ENCODE data around the gene DNAI7. TPM values are rescaled to one million over a fixed set of nuclear protein-coding genes. Genes with fewer than 3 reads are reported as not detected.

DNAI7 gene
- total RNA-seq, 1 donor from 2014 or later: 0.23 TPM

DNA sequence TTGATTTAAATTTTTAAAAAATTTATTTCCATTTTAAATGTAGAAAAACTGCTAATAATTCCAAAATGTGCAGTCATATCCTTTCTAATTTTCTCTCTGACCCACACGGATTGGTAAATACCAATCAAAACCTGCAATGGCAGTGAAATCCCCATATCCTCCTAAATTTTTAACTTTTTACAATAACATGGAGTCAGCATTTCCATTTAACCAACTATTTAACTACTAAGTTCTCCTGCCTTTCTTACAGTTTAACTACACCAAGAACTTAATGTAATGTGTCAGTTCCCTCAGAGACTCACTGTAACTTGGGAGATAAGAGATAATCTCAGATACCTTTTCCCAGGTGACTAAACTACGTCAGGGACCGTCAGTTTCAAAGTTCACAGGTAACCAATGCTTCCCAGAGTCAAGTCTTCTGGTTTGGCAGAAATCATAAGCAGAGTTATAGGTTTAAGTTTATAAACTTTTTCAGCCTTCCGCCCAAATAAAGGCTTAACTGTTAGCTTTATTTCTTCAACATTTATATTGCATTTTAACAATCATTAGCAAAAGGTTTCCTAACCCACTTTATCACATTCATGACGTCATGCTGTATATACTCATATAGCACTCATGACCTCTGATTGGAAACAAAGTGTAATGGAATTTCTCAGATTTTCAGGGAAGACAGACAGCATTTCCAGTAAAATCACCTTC is 48.2 kb upstream of the DNAI7 start:
- no peaks in the 10 kb centered on the region for H3K9me3 ChIP-seq (ENCODE audit: insufficient read depth, low read depth, low read length)
- TF ChIP-seq EZH2 (IDR thresholded peaks at IDR 0.05; ENCODE audit: insufficient read depth, low read length): no peak
- TF ChIP-seq, protein P1, sequence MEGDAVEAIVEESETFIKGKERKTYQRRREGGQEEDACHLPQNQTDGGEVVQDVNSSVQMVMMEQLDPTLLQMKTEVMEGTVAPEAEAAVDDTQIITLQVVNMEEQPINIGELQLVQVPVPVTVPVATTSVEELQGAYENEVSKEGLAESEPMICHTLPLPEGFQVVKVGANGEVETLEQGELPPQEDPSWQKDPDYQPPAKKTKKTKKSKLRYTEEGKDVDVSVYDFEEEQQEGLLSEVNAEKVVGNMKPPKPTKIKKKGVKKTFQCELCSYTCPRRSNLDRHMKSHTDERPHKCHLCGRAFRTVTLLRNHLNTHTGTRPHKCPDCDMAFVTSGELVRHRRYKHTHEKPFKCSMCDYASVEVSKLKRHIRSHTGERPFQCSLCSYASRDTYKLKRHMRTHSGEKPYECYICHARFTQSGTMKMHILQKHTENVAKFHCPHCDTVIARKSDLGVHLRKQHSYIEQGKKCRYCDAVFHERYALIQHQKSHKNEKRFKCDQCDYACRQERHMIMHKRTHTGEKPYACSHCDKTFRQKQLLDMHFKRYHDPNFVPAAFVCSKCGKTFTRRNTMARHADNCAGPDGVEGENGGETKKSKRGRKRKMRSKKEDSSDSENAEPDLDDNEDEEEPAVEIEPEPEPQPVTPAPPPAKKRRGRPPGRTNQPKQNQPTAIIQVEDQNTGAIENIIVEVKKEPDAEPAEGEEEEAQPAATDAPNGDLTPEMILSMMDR (IDR thresholded peaks at IDR 0.05; ENCODE audit: insufficient read depth, low read depth, low read length): no peak
- Mint-ChIP-seq H3K36me3 (ENCODE audit: low read depth, unreplicated experiment) (peaks cover 3% of the 10 kb centered on the region), H3K27me3 (ENCODE audit: low read depth, unreplicated experiment) (no peaks in the 10 kb centered on the region), H3K4me1 (ENCODE audit: low read depth, unreplicated experiment) (peaks cover 4% of the 10 kb centered on the region), H3K27ac (ENCODE audit: unreplicated experiment) (no peak overlapping the region), H3K9me3 (ENCODE audit: unreplicated experiment) (no peaks in the 10 kb centered on the region), H3K4me3 (ENCODE audit: unreplicated experiment) (no peak overlapping the region)
- no peak overlapping the region for H2AFZ ChIP-seq (ENCODE audit: low read depth, low read length)
- FAIRE-seq (no peak), DNase-seq (ENCODE audit: low read depth) (peak; percentile 25)
- no peak overlapping the region for H3K4me2 ChIP-seq (ENCODE audit: low read length)
- H3K36me3 ChIP-seq (ENCODE audit: insufficient read depth, low read length): peaks cover 10% of the 10 kb centered on the region
- H3K4me3 ChIP-seq (ENCODE audit: insufficient read depth, low read depth, low read length): no peak overlapping the region
- peaks cover 32% of the 10 kb centered on the region for H4K20me1 ChIP-seq (ENCODE audit: insufficient read depth, low read length)
- H3K79me2 ChIP-seq (ENCODE audit: insufficient read depth, low read length): peaks cover 80% of the 10 kb centered on the region
- no peak overlapping the region for H3K27ac ChIP-seq (ENCODE audit: low read depth, low read length)
- no peaks in the 10 kb centered on the region for H3K4me1 ChIP-seq (ENCODE audit: insufficient read depth, low read length)
- H3K27me3 ChIP-seq (ENCODE audit: insufficient read depth, low read length): no peaks in the 10 kb centered on the region
- H3K9ac ChIP-seq (ENCODE audit: low read length): no peak overlapping the region

DNA sequence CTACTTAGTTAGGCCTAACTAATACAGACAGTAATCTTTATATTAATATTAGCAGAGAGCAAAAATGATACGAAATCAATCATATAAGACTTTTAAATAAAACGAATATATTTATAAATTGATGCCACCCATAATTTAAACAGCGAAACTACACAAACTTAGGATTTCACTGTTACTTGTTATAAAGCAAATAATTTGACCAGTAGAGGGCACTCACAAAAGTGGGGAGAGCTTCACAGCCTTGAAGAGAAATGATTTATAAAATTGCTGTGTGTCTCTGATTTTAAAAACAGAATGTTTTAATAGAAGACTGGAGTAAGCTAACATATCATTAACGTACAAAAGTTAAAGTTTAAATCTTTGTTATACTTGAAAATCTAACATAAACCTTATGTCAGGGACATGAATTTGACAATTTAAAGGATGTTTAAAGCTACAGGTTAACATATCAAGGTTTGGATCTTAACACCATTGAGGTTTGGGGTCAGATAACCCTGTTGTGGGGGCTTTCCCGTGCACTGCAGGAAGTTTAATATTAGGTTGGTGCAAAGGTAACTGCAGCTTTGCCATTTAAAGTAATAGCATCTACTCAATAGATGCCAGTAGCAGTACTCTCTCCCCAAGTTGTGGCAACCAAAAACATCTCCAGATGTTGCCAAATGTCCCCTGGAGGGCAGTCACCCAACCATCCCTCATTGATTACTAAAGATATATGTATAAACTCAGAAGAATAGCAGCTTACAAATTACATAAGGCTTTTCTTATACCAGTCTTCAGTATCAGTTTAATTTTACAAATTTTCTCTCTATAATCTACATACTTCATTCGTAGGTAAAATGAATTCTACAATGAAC is 46.4 kb upstream of the DNAI7 start:
- Histone ChIP-seq H3K27ac (ENCODE audit: low read depth, low read length) (no peak overlapping the region), H3K36me3 (ENCODE audit: insufficient read depth, low read length) (peaks cover 10% of the 10 kb centered on the region), H3K9ac (ENCODE audit: low read length) (no peak overlapping the region), H3K4me2 (ENCODE audit: low read length) (no peak overlapping the region), H3K79me2 (ENCODE audit: insufficient read depth, low read length) (peaks cover 79% of the 10 kb centered on the region), H3K27me3 (ENCODE audit: insufficient read depth, low read length) (no peaks in the 10 kb centered on the region), H2AFZ (ENCODE audit: low read depth, low read length) (no peak overlapping the region), H4K20me1 (ENCODE audit: insufficient read depth, low read length) (peaks cover 34% of the 10 kb centered on the region), H3K4me1 (ENCODE audit: insufficient read depth, low read length) (peaks cover 2% of the 10 kb centered on the region), H3K4me3 (ENCODE audit: insufficient read depth, low read depth, low read length) (no peak overlapping the region), H3K9me3 (ENCODE audit: insufficient read depth, low read depth, low read length) (no peaks in the 10 kb centered on the region)
- H3K27ac Mint-ChIP-seq (ENCODE audit: unreplicated experiment): no peak overlapping the region
- H3K27me3 Mint-ChIP-seq (ENCODE audit: low read depth, unreplicated experiment): no peaks in the 10 kb centered on the region
- TF ChIP-seq EZH2 (IDR thresholded peaks at IDR 0.05; ENCODE audit: insufficient read depth, low read length): no peak
- TF ChIP-seq, protein P1 (IDR thresholded peaks at IDR 0.05; ENCODE audit: insufficient read depth, low read depth, low read length): peak; percentile 52
- H3K4me3 Mint-ChIP-seq (ENCODE audit: unreplicated experiment): no peak overlapping the region
- no peaks in the 10 kb centered on the region for H3K9me3 Mint-ChIP-seq (ENCODE audit: unreplicated experiment)
- peaks cover 8% of the 10 kb centered on the region for H3K4me1 Mint-ChIP-seq (ENCODE audit: low read depth, unreplicated experiment)
- FAIRE-seq: peak; percentile 60
- DNase-seq (ENCODE audit: low read depth): peak; percentile 30
- peaks cover 3% of the 10 kb centered on the region for H3K36me3 Mint-ChIP-seq (ENCODE audit: low read depth, unreplicated experiment)
